Body of pancreas (tissue), 4 donors: ENCODE data around the gene LYST. TPM values are rescaled to one million over a fixed set of nuclear protein-coding genes. Genes with fewer than 3 reads are reported as not detected.

Experiments used
- ATAC-seq: fragments of 150-250 bp; one replicate; pipeline ENCODE4 v1.9.1; 2016
- DNase-seq, 4 donors: peaks; one replicate each; pipeline ENCODE4 v3.0.0-alpha.2; 2019
- H3K27ac ChIP-seq, 4 donors: fragments of 200-600 bp; sonication (generic); 1 replicate in 3 of 4; 2 replicates in 1 of 4; pipeline versions ENCODE4 v1.5.1 to v1.6.1; 2016 to 2019; ENCODE audit warnings: mild to moderate bottlenecking in 1 of 4, mixed read lengths in 1 of 4, moderate library complexity in 1 of 4
- H3K27me3 ChIP-seq, 2 donors: fragments of 200-600 bp; sonication (generic); one replicate each; pipeline ENCODE4 v1.6.0; 2016; ENCODE audit warnings: mild to moderate bottlenecking in 1 of 2
- H3K36me3 ChIP-seq, 2 donors: fragments of 200-600 bp; sonication (generic); replicated peaks in 1 of 2; 2 replicates each; pipeline ENCODE4 v1.5.1; 2016; ENCODE audit warnings: low read depth in 2 of 2; ENCODE audit not compliant: insufficient read depth in 1 of 2
- H3K4me1 ChIP-seq: fragments of 200-600 bp; sonication (generic); one replicate; pipeline ENCODE4 v1.6.0; 2016
- H3K4me3 ChIP-seq, 2 donors: fragments of 200-600 bp; sonication (generic); 1 replicate in 1 of 2; 2 replicates in 1 of 2; pipeline ENCODE4 v1.5.1; 2016 to 2019
- H3K9me3 ChIP-seq, 3 donors: fragments of 200-600 bp; sonication (generic); 1 replicate in 2 of 3; 2 replicates in 1 of 3; pipeline ENCODE4 v1.5.1; 2016
- POLR2A ChIP-seq, 3 donors: fragments of 450-650 bp; IDR thresholded peaks; one replicate each; pipeline ENCODE4 v1.6.1; 2016; ENCODE audit warnings: antibody characterized with exemption in 3 of 3, mild to moderate bottlenecking in 2 of 3
- WGBS, 2 donors: methylation state at CpG; one replicate each; pipeline ENCODE4 v1.1.5; 2017; 5-methylcytosine and 5-hydroxymethylcytosine counted together
- intact Hi-C: fragments of 100-400 bp; cut with DNase I; formaldehyde crosslinking; loops from one replicate; pipeline ENCODE4 v1.15.1; 2023
- total RNA-seq, 2 donors: library from RNA; depleted of rRNA; stranded (reverse); fragments of >200 nt; gene quantifications; one replicate each; pipeline ENCODE4 v1.1.0, GENCODE V29; 2016
- TF ChIP-seq, protein P1 (sequence below), 7 experiments: fragments of 450-650 bp in 4 of 7; fragments of 200-600 bp in 3 of 7; sonication (generic) in 3 of 7; IDR thresholded peaks; one replicate each; pipeline ENCODE4 v1.5.1; 2016 to 2019; ENCODE audit warnings: antibody characterized with exemption in 7 of 7

LYST gene
- total RNA-seq, 2 donors from 2014 or later = 16.5 to 21.0 TPM

DNA sequence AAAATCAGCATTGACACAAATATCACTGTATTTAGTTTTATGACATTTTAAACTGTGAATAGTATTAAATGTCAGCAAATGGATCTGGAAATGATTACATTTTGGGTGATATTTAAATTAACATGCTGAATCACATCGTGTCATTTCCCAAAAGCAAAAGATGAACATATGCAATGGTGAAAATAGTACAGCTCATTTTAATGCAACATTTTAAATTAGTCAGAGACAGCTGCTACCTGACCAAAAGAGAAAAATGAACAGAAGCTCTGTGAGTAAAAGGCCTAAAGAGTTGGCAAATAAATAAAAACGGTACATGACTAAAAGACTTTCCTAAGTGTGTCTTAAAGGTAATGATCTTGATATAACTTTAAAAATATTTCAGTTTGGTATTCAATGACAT lies 131.1 kb downstream of the LYST start:
- DNase-seq (no peak), ATAC-seq (no peak)
- WGBS, 2 donors = 89 to 90% methylated on average over 2 of the region's 2 CpGs
- TF ChIP-seq, protein P1, sequence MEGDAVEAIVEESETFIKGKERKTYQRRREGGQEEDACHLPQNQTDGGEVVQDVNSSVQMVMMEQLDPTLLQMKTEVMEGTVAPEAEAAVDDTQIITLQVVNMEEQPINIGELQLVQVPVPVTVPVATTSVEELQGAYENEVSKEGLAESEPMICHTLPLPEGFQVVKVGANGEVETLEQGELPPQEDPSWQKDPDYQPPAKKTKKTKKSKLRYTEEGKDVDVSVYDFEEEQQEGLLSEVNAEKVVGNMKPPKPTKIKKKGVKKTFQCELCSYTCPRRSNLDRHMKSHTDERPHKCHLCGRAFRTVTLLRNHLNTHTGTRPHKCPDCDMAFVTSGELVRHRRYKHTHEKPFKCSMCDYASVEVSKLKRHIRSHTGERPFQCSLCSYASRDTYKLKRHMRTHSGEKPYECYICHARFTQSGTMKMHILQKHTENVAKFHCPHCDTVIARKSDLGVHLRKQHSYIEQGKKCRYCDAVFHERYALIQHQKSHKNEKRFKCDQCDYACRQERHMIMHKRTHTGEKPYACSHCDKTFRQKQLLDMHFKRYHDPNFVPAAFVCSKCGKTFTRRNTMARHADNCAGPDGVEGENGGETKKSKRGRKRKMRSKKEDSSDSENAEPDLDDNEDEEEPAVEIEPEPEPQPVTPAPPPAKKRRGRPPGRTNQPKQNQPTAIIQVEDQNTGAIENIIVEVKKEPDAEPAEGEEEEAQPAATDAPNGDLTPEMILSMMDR (IDR thresholded peaks at IDR 0.05) = no peak
- TF ChIP-seq POLR2A (IDR thresholded peaks at IDR 0.05) = no peak
- Histone ChIP-seq H3K4me1 (no peaks in the 10 kb centered on the region), H3K27me3 (no peaks in the 10 kb centered on the region), H3K9me3 (no peaks in the 10 kb centered on the region), H3K4me3 (no peak overlapping the region), H3K27ac (no peak overlapping the region), H3K36me3 (peaks cover 0 to 2% of the 10 kb centered on the region in 2 donors)
- intact Hi-C loops = no loop called here

- DNase-seq (no peak), ATAC-seq (no peak)
- peaks cover 0 to 2% of the 10 kb centered on the region in 2 donors for H3K36me3 ChIP-seq
- intact Hi-C loops = no loop called here
- H3K27me3 ChIP-seq = no peaks in the 10 kb centered on the region
- H3K9me3 ChIP-seq = no peaks in the 10 kb centered on the region
- TF ChIP-seq, protein P1 (IDR thresholded peaks at IDR 0.05) = no peak
- no peak for TF ChIP-seq POLR2A (IDR thresholded peaks at IDR 0.05)
- no peaks in the 10 kb centered on the region for H3K4me1 ChIP-seq
- no peak overlapping the region for H3K4me3 ChIP-seq
- no peak overlapping the region for H3K27ac ChIP-seq
Observed at GRCh38 chr1:235734335-235734734, 132.4 kb downstream of the LYST start.

- H3K9me3 ChIP-seq = no peaks in the 10 kb centered on the region
- H3K4me1 ChIP-seq = no peaks in the 10 kb centered on the region
- no peaks in the 10 kb centered on the region for H3K27me3 ChIP-seq
- 93 to 94% methylated on average over 1 of the region's 1 CpG for WGBS, 2 donors
- no peaks in the 10 kb centered on the region for H3K36me3 ChIP-seq
- no peak for DNase-seq
- no peak overlapping the region for H3K4me3 ChIP-seq
- intact Hi-C loops = no loop called here
- no peak for ATAC-seq
- no peak overlapping the region for H3K27ac ChIP-seq
- TF ChIP-seq, protein P1 (IDR thresholded peaks at IDR 0.05) = no peak
- no peak for TF ChIP-seq POLR2A (IDR thresholded peaks at IDR 0.05)
Observed at GRCh38 chr1:235730007-235730406, 136.7 kb downstream of the LYST start.

DNA sequence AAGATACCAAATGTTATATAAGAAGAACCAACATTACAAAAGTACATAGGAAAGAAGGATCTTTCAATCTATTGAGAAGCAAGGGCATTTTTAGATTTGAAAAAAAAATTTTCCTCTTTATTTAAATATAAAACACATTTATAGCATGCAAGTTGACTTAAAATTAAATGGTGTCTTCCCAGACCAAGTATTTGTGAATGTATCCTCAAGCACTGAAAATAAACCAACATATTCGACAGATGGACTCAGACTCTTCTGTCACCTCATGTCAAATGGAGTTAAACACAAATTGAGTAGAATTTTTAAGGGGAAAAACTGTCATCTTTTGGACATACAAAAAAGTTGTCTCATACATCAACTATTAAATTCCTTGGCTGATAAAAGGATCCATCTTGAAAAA lies 140.1 kb downstream of the LYST start:
- DNase-seq = no peak
- Histone ChIP-seq H3K27ac (no peak overlapping the region), H3K4me3 (no peak overlapping the region), H3K36me3 (peaks cover 0 to 4% of the 10 kb centered on the region in 2 donors), H3K27me3 (no peaks in the 10 kb centered on the region), H3K4me1 (no peaks in the 10 kb centered on the region), H3K9me3 (no peaks in the 10 kb centered on the region)
- intact Hi-C loops = no loop called here
- TF ChIP-seq POLR2A (IDR thresholded peaks at IDR 0.05) = no peak
- TF ChIP-seq, protein P1 (IDR thresholded peaks at IDR 0.05) = no peak
- no peak for ATAC-seq
- 89 to 93% methylated on average over 1 of the region's 1 CpG for WGBS, 2 donors

DNA sequence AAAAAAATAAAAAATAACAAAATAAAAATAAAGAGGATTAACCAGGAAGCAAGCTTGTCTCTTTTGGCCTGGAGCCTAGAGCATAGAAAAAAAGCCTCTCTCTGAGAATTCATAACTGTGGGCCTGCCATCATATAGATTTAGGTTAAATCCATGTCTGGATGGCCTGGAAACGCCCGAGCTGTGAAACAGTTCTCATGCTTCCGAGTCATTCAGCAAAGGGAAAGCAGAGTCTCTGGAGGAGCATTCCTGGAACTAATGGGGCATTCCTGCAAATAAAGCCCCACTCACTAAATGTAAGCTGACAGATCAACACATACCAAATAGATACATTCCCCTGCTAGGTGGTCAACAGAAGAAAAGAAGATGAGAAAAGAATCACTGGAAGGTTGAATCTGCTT lies 141.3 kb downstream of the LYST start:
- Histone ChIP-seq H3K9me3 (no peaks in the 10 kb centered on the region), H3K4me1 (no peaks in the 10 kb centered on the region), H3K27me3 (no peaks in the 10 kb centered on the region), H3K36me3 (peaks cover 0 to 4% of the 10 kb centered on the region in 2 donors), H3K27ac (no peak overlapping the region), H3K4me3 (no peak overlapping the region)
- ATAC-seq = no peak
- TF ChIP-seq POLR2A (IDR thresholded peaks at IDR 0.05) = no peak
- TF ChIP-seq, protein P1 (IDR thresholded peaks at IDR 0.05) = no peak
- no peak for DNase-seq
- intact Hi-C loops = no loop called here
- 75 to 82% methylated on average over 3 of the region's 3 CpGs for WGBS, 2 donors
